Cerebellar cortex (tissue), 1 donor: ENCODE data around the gene EYS.
"Not testable (repeated sequence)": the region's sequence is repeated elsewhere in the genome, so short reads cannot be mapped to it uniquely, and the experiment has no call there.

Experiments
- DNase-seq: peaks from one replicate; pipeline ENCODE4 v3.0.0-alpha.2; 2015; ENCODE audit warnings: low spot score

The EYS gene

DNA sequence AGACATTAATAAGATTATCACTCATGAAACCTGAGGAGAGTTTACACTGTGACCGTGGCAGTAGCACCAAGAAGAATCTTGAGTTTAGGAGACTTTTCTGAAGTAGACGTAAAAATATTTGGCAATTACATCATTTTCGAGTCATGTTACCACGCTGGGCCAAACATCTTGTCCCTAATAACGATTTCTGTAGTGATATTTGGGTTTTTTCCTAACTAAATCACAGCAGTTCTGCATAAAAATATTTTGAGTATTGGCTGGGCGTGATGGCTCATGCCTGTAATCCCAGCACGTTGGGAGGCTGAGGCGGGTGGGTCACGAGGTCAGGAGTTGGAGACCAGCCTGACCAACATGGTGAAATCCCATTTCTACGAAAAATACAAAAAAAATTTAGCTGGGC is 1809.1 kb downstream of the EYS start:
- DNase-seq = no peak

DNA sequence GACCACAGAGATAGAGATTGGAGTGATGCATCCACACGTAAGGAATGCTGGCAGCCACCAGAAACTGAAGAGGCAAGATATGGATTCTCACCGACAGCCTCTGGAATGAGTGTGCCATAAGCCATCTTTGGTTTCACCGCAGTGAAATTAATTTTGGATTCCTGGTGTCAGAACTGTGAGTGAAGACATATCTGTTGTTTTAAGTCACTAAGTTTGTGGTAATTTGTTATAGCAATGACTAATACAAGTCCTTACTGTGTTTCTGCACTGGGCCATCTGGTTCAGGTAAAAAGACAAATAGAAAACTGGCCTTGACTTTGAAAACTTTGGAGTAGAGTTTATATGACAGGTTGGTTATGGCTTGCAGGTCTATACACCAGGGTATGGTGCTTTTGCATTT is 1809.6 kb downstream of the EYS start:
- DNase-seq = no peak

DNA sequence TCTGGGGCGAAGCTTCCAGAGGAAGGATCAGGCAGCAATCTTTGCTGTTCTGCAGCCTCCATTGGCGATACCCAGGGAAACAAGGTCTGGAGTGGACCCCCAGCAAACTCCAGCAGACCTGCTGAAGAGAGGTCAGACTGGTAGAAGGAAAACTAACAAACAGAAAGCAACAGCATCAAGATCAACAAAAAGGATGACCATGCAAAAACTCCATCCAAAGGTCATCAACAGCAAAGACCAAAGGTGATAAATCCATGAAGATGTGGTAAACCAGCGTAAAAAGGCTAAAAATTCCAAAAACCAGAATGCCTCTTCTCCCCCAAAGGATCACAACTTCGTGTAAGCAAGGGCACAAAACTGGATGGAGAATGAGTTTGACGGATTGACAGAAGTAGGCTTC is 1818.6 kb downstream of the EYS start:
- DNase-seq = no peak

DNA sequence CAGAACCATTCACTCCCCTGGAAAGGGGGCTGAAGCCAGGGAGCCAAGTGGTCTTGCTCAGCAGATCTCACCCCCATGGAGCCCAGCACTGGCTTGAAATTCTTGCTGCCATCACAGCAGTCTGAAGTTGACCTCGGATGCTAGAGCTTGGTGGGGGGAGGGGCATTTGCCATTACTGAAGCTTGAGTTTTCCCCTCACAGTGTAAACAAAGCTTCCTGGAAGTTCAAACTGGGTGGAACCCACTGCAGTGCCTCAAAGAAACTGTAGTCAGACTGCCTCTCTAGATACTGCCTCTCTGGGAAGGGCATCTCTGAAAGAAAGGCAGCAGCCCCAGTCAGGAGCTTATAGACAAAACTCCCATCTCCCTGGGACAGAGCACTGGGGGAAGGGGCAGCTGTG is 1819.2 kb downstream of the EYS start:
- DNase-seq = not testable (repeated sequence)

DNA sequence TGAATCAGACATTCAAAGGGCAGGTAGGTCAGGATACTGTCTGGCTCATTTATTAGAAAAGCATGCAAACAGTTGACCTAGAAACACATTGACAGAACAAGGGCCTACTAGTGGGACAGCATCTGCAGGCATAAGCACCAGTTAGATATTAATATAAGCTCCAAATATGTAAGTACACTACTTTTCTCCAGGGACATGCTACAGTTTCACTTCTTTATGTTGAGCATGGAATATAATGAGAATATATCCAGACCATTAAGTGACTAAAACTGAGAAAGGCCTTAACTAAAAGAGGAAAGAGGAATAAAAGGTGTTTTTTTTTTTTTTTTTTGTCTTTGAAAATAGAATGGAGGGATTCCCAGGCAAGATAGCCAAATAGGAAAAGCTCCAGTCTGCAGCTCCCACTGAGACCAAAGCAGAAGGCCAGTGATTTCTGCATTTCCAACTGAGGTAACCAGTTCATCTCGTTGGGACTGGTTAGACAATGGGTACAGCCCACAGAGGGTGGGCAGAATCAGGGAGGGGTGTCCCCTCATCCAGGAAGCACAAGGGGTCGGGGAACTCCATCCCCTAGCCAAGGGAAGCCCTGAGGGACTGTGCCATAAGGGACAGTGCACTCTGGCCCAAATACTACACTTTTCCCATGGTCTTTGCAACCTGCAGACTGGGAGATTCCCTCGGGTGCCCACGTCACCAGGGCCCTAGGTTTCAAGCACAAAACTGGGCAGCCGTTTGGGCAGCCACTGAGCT is 1819.8 kb downstream of the EYS start:
- DNase-seq = no peak

DNA sequence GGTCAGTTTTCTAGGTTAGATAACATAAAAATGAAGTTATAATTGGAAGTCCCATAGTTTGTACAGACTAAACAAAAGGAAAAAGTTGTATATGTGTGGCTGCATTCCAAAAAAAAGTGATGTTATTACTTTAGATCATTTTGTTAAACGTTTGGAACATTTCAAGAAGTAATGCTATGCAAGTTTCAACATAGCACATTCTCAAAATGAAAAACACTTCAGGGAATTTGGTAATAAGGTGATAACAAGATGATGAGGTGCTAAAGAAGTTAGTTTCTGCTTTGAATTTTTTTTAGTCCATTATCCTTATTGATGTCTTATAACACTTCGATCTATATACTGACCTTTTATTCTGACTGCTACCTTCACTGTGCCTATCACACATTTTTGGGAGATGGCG is 1820.7 kb downstream of the EYS start:
- DNase-seq = no peak

DNA sequence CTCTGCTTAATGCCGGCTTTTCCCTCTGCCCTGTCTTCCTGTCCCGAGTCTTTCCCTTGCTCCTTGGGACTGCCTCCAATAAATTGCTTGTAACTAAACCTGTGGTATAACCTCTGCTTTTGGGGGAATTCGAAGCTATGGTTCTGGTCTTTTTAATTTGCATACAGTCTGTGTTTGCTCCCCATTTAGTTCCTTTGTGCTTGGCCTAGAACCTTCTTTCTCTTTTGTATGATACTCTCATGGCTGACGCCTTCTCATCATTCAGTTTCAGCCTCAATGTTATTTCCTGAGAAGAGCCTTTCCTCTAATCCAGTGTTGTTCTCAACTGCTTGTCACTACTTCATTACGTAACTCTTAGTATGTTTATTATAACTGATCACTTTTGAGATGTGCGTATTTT is 1823.4 kb downstream of the EYS start:
- no peak for DNase-seq

DNA sequence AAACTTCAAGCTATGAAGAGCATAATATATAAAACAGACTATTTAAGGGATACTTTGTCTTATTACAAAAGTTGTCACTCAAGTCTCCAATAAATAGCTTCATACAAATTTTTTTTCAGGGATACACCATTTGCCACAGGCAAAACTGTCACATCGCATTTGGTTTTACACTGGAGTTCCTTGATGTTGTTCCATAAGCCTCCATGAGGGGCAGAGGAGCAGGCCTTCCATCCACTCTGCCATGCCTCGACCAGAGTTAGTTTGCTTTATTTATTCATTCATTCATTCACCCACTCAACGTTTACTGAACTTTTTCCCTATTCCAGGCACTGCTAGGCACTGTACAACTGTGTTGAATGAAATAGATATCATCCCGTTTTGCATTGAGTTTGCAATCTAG is 1824.8 kb downstream of the EYS start:
- DNase-seq = no peak

DNA sequence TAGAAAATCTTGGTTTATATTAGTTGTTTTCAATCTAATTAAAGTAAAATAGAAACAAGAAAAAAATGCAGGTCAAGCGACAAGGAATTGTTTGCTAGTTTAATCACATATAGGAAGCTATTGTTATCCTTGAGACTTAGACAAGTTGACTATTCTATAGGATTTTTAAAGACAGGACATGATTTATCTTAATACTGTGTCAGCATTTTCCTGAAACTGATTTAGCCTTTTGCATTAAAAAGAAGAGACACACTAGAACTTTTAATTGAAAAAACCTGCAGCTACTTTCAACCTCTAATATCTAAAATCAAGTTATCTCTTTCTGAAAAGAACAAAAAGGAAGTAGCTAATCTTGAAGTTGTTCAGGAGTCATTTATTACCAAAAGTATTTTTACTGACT is 1825.2 kb downstream of the EYS start:
- DNase-seq = no peak

DNA sequence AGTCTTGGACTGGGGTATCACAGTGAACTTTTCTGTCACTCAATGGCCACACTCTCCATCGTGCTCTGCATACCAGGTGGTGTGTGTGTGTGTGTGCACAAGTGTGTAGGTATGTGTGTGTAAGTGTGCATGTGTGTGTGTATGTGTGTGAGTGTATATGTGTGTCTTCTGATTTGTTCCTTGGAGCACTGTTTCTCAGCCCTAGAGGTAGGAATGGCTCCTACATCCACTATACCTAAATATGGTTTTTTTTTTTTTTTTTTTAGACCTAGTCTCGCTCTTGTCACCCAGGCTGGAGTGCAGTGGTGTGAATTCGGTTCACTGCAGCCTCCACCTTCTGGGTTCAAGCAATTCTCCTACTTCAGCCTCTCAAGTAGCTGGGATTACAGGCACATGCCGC is 1834.8 kb downstream of the EYS start:
- DNase-seq = no peak

DNA sequence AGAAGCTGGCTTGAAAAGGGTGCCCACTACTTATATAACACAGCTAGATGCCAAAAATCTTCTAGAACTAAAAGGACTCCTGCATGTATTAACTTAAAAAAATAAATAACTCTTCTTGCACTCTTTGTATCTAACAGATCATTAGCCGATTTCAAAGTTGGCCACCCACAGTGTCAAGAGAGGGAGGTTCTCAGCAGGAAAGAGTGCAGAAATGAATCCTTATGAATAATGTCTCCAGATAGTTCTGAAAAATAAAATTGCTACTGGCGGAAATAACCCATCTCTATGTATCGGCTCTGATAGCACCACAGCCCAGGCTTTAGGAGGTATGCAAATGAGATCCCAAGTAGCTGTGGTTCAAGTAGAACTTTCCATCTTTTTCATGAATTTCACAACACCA is 1838.7 kb downstream of the EYS start:
- DNase-seq = no peak

DNA sequence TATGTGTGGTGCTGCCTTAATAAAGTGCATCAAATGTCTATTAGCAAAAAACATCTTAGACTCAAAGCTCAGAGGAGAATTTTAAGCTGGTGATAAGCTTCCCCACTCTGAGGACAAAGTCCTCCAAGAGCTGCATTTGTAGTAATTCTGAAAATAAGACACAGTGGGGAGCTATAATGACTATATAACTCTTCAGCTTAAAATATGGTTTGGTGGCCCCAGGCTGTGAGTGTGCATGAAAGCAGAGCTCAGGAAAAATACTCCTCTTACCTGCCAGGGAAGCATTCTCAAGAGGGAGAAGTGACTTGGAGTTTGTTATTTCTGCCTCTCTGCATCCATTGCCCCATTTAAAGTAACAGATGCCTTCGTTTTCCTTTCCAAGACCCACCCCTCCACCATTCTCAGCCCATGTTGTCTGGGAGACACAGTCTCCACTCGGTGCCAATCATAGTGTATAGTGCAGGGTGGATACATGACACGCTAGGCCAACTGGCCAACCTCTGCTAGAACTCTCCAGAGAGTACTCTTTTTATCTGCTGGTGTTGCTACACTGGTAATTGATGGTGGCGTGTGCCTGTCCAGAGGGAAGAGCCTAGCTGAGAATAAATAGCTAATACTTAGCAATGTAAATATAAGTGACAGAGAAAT is 1842.2 kb downstream of the EYS start:
- DNase-seq = no peak

DNA sequence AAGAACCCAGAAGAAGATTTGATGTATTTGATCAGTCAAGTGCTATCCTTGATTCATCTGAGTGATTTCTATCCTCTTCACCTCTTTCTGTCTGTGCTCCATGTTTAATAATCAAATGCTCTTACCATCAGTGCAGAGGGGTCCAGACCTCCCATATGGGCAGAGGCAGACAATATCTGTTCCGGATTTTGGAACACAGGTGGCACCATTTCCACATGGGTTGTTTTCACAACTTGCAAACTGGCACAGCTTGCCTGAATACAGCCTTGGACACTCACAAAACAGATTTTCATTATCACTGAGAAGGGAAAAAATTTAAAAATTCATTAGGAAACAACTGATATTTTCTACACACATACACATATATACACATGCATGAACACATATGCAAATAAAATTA is 1843.0 kb downstream of the EYS start:
- no peak for DNase-seq

DNA sequence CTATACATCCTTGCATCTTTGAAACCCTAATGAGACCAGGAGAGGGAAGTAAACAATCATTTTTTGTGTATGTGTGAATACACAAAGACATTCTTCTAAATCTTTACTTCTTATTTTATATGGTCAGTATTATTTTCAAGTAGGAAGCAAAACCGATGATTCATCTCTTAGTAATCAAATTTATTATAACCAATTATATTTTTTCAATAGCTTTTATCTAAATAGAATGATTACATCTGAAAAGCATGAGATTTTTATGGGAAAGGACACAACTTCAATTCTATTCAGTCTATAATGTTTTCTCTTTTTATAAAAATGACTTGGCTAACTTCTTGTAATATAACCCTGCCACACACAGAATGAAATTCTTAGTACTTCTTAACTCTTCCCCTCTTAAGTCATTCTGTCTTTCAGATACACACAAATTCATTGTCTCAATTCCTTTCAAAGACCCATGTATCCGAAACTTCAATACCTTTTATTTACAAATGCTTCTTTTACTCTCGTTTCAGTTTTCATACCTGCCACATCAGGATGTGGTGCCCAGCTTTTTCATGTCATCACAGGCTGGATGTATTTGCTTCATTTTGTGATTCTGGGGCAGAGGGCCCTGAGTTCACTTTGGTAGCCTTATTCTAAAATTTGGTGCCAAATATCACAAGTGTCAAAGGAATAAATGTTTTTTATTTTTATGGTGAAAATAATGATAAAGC is 1844.4 kb downstream of the EYS start:
- no peak for DNase-seq

DNA sequence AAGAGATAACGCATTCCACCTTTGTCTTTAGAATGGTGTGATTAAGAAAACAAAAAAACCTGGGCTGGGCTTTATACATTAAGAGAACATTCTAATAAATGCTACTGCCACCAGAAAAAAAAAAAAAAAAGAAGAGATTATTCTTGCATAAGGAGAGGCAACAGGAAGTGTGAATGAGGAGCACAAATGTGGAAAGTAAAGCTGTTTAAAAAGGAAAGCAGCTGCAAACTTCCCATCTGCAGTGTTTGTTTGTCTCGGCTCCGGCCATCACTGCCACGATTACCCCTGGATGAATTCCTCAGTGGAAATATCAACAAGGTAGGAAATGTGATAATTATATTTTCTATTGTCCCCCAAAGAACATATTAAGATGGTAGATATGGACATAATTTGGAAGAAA is 1847.5 kb downstream of the EYS start:
- DNase-seq = no peak

DNA sequence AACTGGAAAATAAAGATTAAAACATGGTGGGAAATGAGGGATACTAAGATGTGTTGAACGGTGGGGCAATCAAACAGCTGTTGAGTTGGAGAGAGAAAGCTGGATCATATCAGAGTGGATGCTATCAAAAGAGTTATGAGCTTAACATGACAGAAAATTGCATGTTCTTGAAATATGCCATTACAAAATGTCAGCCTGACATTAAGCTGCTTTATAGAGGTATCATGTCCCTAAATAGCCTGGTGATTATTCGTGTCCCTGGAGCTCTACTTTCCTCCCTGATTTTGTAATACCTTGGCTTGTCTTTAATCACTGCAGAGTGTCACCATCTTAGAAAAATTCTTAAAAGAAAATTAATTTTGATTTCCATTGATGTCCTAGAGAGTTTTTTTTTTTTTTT is 1848.3 kb downstream of the EYS start:
- DNase-seq = no peak

DNA sequence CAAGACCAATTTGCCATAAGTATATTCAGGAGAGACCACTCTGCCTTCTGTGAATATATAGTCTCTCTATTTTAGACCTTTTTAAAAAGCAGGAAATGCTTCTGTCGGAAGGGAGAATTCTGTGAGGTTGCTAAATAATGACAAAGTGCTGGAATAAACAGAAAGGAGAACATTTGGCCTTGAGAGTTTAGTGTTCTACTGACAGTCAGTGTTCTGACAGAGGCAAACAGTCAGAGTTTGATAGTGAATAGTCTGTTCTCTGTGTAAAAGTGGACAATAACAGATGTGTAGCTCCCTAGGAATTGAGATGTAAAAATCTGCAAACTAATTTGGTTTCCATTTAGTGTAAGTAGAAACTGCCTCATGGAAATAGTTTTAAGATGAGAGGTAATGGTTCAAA is 1850.8 kb downstream of the EYS start:
- no peak for DNase-seq

DNA sequence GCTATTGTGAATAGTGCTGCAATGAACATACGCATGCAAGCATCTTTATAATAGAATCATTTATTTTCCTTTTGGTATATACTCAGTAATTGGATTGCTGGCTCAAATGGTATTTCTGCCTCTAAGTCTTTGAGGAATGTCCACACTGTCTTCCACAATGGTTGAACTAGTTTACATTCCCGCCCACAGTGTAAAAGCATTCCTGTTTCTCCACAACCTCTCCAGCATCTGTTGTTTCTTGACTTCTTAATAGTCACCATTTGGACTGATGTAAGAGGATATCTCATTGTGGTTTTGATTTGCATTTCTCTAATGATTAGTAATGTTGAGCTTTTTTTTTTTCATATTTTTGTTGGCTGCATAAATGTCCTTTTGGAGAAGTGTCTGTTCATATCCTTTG is 1862.7 kb downstream of the EYS start:
- DNase-seq = no peak

DNA sequence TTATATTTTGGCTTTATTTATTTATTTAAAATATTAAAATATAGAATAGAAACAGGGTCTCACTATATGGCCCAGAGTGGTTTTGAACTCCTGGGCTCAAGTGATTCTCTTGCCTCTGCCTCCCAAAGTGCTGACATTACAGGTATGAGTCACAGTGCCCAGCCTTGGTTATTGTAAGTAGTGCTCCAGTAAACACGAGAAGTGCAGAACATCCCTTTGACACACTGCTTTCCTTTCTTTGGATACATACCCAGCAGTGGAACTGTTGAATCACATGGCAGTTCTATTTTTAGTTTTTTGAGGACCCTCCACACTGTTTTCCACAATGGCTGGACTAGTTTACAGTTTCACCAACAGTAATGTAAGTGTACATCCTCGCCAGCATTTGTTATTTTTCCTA is 1867.5 kb downstream of the EYS start:
- no peak for DNase-seq

DNA sequence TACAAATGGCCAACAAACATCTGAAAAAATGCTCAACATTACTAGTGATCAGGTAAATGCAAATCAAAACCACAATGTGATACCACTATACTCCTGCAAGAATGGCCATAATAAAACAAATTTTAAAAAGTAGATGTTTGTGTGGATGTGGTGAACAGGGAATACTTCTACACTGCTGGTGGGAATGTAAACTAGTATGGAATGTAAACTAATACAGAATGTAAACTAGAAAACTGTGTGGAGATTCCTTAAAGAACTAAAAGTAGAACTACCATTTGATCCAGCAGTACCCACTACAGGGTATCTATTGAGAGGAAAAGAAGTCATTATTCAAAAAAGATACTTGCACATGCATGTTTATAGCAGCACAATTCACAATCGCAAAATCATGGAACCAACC is 1878.3 kb downstream of the EYS start:
- DNase-seq = not testable (repeated sequence)

DNA sequence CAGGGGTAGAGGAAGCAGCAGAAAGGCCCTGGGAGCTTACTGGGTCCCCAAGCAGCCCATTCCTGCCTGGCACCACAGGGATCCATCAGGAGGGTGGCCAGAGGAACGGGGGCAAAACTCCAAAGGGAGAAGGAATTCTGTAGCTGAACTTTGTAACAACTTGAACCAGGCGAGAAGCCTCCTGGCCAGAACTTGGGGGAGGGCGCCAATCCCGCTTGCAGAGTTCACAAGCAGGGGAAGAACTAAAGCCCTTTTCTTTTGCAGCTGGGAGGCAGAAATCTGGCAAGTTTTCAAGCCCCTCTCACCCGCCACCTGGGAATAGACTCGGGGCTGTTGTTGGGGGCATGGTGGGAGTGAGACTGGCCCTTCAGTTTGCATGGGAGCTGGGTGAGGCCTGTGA is 1882.3 kb downstream of the EYS start:
- no peak for DNase-seq

DNA sequence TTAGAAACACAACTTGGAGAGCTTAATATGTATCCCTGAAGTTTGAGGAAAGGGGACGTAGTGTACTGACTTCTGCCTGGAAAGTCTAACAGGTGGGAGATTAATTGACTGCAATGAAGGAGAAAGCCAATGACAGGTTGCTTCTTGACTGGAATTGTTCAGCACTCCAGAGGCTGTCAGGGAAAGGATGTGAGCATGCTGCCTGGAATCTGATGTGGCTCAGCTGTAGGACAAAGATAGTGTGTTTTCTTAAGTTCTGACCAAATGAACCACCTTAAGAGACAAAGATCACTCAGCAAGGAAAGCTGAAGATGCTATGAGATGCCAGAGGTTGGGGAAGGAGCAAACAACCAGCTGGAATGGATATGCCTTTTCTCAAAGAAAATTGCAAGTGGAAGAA is 1885.6 kb downstream of the EYS start:
- DNase-seq = no peak

DNA sequence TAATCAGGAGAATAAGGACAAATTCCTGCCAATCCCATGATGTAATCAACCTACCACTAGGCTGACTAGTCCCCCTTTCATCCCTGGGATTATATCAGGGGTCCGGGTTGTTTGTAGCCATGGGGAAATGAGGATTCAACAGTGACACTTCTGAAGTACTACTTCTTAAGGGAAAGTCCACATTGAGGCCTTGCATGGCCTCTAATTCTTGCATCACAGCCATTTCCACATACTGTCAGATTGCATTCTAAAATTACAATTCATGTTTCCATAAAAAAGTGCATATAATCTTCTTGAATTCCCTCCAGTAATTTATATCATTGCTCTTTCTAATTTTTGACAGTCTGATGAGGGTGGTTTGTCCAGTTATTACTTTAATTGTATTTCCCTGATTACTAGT is 1887.2 kb downstream of the EYS start:
- DNase-seq = no peak
